ENCODE measurements around the gene FOLR1.
"Not testable (repeated sequence)": the region's sequence is repeated elsewhere in the genome, so short reads cannot be mapped to it uniquely, and the experiment has no call there.

FOLR1 gene

DNA sequence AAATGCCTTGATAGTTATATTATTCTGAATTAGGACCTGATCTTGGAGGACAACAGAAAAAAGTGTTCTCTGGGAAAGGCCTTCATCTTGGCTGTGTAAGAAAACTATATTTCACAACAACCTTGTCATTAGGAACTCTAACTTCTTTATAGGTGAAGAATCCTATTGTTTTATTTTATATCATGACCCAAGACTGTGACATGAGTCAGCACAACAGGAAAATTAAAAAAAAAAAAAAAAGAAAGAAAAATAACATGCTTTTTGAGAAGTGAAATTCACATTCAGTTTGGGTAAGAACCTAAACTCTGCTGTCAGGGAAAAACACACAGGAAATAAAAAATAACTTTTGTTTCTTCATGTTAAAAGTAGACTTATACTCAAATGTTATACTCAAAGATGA lies 12.9 kb downstream of the FOLR1 start:
- DNase-seq (ENCODE audit: low spot score): no peak
- ChIA-PET POLR2A (ENCODE audit: low non-redundant PET) (no interaction called here), CTCF (no interaction called here)
- no peak overlapping the region for H3K27ac ChIP-seq
- TF ChIP-seq, protein P1, sequence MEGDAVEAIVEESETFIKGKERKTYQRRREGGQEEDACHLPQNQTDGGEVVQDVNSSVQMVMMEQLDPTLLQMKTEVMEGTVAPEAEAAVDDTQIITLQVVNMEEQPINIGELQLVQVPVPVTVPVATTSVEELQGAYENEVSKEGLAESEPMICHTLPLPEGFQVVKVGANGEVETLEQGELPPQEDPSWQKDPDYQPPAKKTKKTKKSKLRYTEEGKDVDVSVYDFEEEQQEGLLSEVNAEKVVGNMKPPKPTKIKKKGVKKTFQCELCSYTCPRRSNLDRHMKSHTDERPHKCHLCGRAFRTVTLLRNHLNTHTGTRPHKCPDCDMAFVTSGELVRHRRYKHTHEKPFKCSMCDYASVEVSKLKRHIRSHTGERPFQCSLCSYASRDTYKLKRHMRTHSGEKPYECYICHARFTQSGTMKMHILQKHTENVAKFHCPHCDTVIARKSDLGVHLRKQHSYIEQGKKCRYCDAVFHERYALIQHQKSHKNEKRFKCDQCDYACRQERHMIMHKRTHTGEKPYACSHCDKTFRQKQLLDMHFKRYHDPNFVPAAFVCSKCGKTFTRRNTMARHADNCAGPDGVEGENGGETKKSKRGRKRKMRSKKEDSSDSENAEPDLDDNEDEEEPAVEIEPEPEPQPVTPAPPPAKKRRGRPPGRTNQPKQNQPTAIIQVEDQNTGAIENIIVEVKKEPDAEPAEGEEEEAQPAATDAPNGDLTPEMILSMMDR (conservative IDR thresholded peaks at IDR 0.05; ENCODE audit: low read depth): no peak

DNA sequence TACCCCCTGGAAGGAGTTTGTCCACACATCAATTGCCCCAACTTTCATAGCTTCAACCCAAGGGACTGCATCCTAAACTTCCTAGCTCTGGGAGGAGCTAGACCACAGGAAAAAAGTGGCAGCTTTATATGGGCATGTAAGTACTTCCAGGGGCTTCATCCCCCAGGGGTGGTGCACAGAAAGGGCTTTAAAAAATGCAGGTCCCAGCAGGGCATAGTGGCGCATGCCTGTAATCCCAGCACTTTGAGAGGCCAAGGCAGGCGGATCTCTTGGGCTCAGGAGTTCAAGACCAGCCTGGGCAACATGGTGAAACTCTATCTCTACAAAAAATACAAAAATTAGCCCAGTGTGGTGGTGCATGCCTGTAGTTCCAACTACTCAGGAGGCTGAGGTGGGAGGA lies 14.9 kb downstream of the FOLR1 start:
- POLR2A ChIA-PET (ENCODE audit: low non-redundant PET); H3K27ac ChIP-seq; DNase-seq (ENCODE audit: low spot score): not testable (repeated sequence)
- CTCF ChIA-PET: interaction anchor here (0.6 kb wide), 1 partner anchor 63 kb away, joined by 3 read pairs; no protein-coding TSS in a partner anchor

DNA sequence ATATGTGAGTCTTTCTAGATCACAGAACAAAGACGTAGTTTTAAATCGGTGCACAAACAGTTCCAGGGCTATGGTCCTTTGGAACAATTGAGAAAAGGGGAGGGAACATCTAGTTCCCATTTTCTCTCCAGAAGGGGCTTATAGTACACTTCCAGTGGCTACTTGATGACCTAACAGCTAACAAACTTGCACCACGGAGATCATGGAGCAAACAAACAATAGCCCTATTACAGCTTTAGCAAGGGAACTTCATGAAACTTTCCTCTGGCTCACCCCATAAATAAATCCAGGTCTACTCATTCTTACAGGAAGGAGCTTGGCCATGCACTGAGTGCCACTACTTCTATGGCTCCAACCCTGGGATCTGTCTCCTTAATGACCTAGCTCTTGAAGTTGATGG lies 16.3 kb downstream of the FOLR1 start:
- TF ChIP-seq, protein P1 (conservative IDR thresholded peaks at IDR 0.05; ENCODE audit: low read depth): no peak
- H3K27ac ChIP-seq: no peak overlapping the region
- POLR2A ChIA-PET (ENCODE audit: low non-redundant PET): no interaction called here
- CTCF ChIA-PET: no interaction called here
- no peak for DNase-seq (ENCODE audit: low spot score)

DNA sequence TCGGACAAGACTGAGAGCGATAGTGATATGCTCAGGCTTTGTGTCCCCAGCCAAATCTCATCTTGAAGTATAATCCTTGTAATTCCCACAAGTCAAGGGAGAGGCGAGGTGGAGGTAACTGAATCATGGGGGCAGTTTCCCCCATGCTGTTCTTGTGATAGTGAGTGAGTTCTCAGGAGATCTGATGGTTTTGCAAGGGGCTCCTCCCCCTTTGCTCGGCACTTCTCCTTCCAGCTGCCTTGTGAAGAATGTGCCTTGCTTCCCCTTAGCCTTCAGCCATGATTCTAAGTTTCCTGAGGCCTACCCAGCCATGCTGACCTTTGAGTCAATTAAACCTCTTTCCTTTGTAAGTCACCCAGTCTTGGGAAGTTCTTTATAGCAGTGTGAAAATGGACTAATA lies 17.2 kb downstream of the FOLR1 start:
- POLR2A ChIA-PET (ENCODE audit: low non-redundant PET): no interaction called here
- H3K27ac ChIP-seq: no peak overlapping the region
- CTCF ChIA-PET: no interaction called here
- TF ChIP-seq, protein P1 (conservative IDR thresholded peaks at IDR 0.05; ENCODE audit: low read depth): no peak
- no peak for DNase-seq (ENCODE audit: low spot score)

DNA sequence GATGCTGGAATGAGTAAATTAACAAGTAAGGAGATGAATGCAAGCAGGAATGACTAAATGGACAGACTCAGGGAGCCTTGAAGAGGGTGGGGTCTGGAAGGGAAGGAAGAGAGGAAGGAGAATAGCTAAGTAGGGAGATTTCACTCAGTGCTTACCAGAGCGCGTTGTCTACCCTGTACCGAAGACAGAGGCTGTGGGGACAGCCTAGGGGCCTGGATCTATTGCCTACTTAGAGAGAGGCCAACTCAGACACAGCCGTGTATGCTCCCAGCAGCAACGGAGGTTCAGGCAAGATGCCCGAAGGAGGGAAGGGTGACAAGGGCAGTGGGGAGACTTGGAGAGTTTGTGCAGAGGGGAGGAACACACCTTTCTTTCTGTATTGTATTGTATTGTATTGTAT lies 24.7 kb downstream of the FOLR1 start, which contains the start of gene FOLR2:
Gene FOLR2 (plus strand): TSS at position 157 of the 400 bp plus-strand sequence. CDS start 1,791 bp downstream, outside the sequence.
- ChIA-PET POLR2A (ENCODE audit: low non-redundant PET) (no interaction called here), CTCF (interaction anchor here (0.6 kb wide), 2 partner anchors 20 to 33 kb away, joined by 3 to 4 read pairs; no protein-coding TSS in a partner anchor)
- DNase-seq (ENCODE audit: low spot score): no peak
- no peak within 1 kb of the TSS for H3K27ac ChIP-seq
- TF ChIP-seq, protein P1 (conservative IDR thresholded peaks at IDR 0.05; ENCODE audit: low read depth): no peak

DNA sequence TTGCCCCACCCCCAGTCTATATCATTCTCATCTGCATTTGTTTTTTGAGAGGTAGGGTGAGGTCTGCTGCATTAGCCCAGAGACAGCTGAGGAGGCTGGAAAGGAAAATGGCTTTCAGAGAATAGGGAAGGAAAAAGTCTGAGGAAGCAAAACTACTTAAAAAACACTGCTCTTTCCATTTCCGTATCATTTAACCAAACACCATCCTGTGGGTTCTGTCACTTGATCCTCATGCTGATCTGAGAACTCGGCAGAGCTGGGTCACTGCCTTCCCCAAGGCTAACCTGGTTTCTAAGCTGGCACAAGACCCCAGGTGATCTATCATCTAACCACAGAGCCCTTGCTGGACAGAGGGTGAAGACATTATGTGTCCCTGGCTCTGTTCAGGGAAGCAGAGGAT lies 25.9 kb downstream of the FOLR1 start:
- DNase-seq (ENCODE audit: low spot score): no peak
- ChIA-PET POLR2A (ENCODE audit: low non-redundant PET) (no interaction called here), CTCF (no interaction called here)
- TF ChIP-seq, protein P1 (conservative IDR thresholded peaks at IDR 0.05; ENCODE audit: low read depth): no peak
- H3K27ac ChIP-seq: no peak overlapping the region

DNA sequence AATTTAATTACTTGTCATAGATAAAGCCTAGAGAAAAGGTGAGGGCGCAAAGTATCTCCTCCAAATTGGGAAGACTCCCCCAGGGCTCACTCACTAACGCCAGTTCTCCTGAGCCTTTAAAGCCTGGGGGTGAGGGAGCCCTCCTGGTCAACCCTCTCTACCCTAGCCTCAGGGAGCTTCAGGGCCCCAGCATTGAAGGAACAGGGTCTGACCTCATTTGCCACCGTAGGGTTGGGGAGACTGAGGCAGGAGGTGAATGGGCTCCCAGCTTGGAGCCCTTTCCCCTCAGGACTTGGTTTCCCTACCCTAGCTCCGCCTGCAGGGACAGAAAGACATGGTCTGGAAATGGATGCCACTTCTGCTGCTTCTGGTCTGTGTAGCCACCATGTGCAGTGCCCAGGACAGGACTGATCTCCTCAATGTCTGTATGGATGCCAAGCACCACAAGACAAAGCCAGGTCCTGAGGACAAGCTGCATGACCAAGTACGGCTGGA lies 26.4 kb downstream of the FOLR1 start:
- ChIA-PET CTCF (no interaction called here), POLR2A (ENCODE audit: low non-redundant PET) (no interaction called here)

More for the DNA sequence above, 26.4 kb downstream of the FOLR1 start:
- H3K27ac ChIP-seq: no peak overlapping the region
- no peak for DNase-seq (ENCODE audit: low spot score)
- TF ChIP-seq, protein P1 (conservative IDR thresholded peaks at IDR 0.05; ENCODE audit: low read depth): no peak
